Measurements from ENCODE around the gene ADSS2. TPM values are rescaled to one million over a fixed set of nuclear protein-coding genes. Genes with fewer than 3 reads are reported as not detected.

The ADSS2 gene
- polyA plus RNA-seq, 3 donors, result 24.4 to 33.5 (median 26.3) TPM

DNA sequence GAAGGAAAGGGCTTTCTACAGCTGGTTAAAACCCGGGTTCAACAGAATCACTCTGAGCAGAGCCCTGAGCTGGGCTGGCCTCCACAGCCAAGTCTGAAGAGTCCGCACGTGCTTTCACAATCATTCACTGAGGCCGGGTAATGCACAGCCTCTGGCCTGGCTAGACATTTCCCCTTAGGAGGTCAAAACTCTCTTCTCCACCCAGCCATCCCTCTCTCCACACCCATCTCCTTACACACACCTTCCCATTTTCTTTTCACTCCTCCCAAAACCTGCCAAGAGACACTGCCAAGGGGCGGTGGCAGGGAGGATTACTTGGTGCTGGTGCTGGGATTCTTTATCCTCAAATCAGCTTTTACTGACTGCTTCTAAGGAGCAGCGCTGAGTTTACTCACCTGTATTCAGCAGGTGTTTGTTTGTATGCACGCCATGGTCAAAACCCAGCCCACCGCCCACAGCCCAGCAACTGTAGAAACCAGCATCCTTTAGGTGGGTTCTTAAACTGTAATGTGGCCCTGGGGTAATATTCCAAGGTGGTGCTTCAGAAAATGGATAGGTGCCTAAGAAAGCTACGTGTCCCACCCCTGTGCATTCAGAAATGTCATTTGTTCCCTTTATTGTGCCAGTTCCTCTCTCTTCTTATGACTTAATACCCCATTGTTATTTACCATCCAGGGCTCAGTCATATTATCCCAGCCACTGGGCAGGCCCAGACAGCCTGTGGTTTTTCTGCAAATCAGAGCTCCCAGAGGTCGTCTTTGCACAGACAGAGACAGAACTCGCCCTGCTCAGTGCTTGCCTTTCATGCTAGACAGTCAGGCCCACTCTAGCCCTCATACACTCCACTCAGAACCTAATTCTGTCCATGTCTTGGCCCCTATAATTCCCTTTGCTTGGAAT, 80.2 kb downstream of the ADSS2 start:
- Mint-ChIP-seq H3K27me3 (ENCODE audit: low read depth in 3 of 3) (peaks cover 0 to 3% (median 3%) of the 10 kb centered on the region in 3 donors), H3K4me3 (no peak overlapping the region), H3K9me3 (no peaks in the 10 kb centered on the region), H3K27ac (peak overlapping the region in 1 of 7 donors; percentile 7), H3K36me3 (no peaks in the 10 kb centered on the region), H3K4me1 (peaks cover 26% of the 10 kb centered on the region)
- TF ChIP-seq, protein P1, sequence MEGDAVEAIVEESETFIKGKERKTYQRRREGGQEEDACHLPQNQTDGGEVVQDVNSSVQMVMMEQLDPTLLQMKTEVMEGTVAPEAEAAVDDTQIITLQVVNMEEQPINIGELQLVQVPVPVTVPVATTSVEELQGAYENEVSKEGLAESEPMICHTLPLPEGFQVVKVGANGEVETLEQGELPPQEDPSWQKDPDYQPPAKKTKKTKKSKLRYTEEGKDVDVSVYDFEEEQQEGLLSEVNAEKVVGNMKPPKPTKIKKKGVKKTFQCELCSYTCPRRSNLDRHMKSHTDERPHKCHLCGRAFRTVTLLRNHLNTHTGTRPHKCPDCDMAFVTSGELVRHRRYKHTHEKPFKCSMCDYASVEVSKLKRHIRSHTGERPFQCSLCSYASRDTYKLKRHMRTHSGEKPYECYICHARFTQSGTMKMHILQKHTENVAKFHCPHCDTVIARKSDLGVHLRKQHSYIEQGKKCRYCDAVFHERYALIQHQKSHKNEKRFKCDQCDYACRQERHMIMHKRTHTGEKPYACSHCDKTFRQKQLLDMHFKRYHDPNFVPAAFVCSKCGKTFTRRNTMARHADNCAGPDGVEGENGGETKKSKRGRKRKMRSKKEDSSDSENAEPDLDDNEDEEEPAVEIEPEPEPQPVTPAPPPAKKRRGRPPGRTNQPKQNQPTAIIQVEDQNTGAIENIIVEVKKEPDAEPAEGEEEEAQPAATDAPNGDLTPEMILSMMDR (IDR thresholded peaks at IDR 0.05), result no peak
- Histone ChIP-seq H2AFZ (ENCODE audit: insufficient read depth, low read depth, low read length, poor library complexity, severe bottlenecking) (no peak overlapping the region), H3K4me3 (replicated peaks in 1 of 3; ENCODE audit: low read depth in 2 of 3, low read length in 3 of 3) (no peak overlapping the region), H3K27ac (ENCODE audit: low read depth in 1 of 2, low read length in 2 of 2) (no peak overlapping the region), H3K36me3 (replicated peaks in 1 of 2; ENCODE audit: control insufficient read depth in 1 of 2, insufficient read depth in 2 of 2, low read length in 2 of 2) (no peaks in the 10 kb centered on the region), H3K9me3 (replicated peaks in 1 of 2; ENCODE audit: control insufficient read depth in 1 of 2, insufficient read depth in 1 of 2, low read length in 2 of 2) (no peaks in the 10 kb centered on the region), H3K9ac (ENCODE audit: insufficient read depth, low read length, poor library complexity, severe bottlenecking) (no peak overlapping the region), H3K4me1 (ENCODE audit: control insufficient read depth in 1 of 2, insufficient read depth in 2 of 2, low read length in 2 of 2) (peaks cover 6 to 21% of the 10 kb centered on the region in 2 donors), H3K4me2 (replicated peaks; ENCODE audit: extremely low read depth, low read length, poor library complexity, severe bottlenecking) (no peak overlapping the region), H4K20me1 (ENCODE audit: insufficient read depth, low read length) (no peaks in the 10 kb centered on the region), H3K79me2 (ENCODE audit: insufficient read depth, low read length) (no peaks in the 10 kb centered on the region), H3K27me3 (ENCODE audit: control insufficient read depth in 2 of 2, insufficient read depth in 2 of 2, low read length in 2 of 2) (no peaks in the 10 kb centered on the region)
- intact Hi-C loops (cut with micrococcal nuclease), result no loop called here
- 80% methylated on average over 9 of the region's 11 CpGs for WGBS (ENCODE audit: insufficient coverage)
- no peak for DNase-seq

DNA sequence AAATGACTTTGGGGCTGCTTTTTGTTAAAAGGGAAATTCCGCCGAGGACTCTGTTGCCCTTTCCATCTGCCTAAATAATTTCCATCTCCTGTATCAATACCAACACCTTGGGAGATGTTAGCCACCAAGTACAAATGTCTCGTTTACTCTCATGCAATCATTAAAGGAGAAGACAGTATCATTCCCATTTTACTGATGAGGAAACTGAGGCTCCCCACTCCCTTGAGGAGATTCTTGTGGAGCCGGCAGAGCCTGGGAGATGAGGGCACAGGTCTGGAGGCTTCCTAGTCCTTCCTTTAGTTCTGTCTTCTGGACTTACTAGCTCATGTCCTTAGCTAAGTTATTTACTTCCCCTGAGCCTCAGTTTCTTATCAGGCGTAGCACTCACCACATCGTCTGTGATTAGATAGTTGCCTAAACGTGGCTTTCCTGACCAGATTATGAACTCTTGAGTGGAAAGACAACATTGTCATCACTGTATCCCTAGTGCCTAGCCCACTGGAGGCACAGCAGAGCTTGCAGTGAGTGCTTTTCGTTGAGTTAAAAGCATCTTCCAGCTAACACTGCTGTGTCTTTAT, 81.6 kb downstream of the ADSS2 start:
- intact Hi-C loops (cut with micrococcal nuclease), result no loop called here
- H3K27me3 Mint-ChIP-seq (ENCODE audit: low read depth in 3 of 3), result peaks cover 0 to 3% (median 3%) of the 10 kb centered on the region in 3 donors
- no peak overlapping the region for H3K4me3 Mint-ChIP-seq
- H3K4me1 Mint-ChIP-seq, result peaks cover 26% of the 10 kb centered on the region
- Histone ChIP-seq H3K9ac (ENCODE audit: insufficient read depth, low read length, poor library complexity, severe bottlenecking) (no peak overlapping the region), H3K4me2 (replicated peaks; ENCODE audit: extremely low read depth, low read length, poor library complexity, severe bottlenecking) (no peak overlapping the region), H3K27me3 (ENCODE audit: control insufficient read depth in 2 of 2, insufficient read depth in 2 of 2, low read length in 2 of 2) (no peaks in the 10 kb centered on the region), H2AFZ (ENCODE audit: insufficient read depth, low read depth, low read length, poor library complexity, severe bottlenecking) (no peak overlapping the region), H3K9me3 (replicated peaks in 1 of 2; ENCODE audit: control insufficient read depth in 1 of 2, insufficient read depth in 1 of 2, low read length in 2 of 2) (peaks cover 3% of the 10 kb centered on the region in 2 donors), H3K27ac (ENCODE audit: low read depth in 1 of 2, low read length in 2 of 2) (no peak overlapping the region), H3K79me2 (ENCODE audit: insufficient read depth, low read length) (no peaks in the 10 kb centered on the region), H4K20me1 (ENCODE audit: insufficient read depth, low read length) (no peaks in the 10 kb centered on the region), H3K4me1 (ENCODE audit: control insufficient read depth in 1 of 2, insufficient read depth in 2 of 2, low read length in 2 of 2) (peaks cover 6 to 21% of the 10 kb centered on the region in 2 donors), H3K36me3 (replicated peaks in 1 of 2; ENCODE audit: control insufficient read depth in 1 of 2, insufficient read depth in 2 of 2, low read length in 2 of 2) (no peaks in the 10 kb centered on the region), H3K4me3 (replicated peaks in 1 of 3; ENCODE audit: low read depth in 2 of 3, low read length in 3 of 3) (no peak overlapping the region)
- peaks cover 0 to 7% (median 2%) of the 10 kb centered on the region in 7 donors for H3K9me3 Mint-ChIP-seq
- DNase-seq, result no peak
- 85% methylated on average over 5 of the region's 8 CpGs for WGBS (ENCODE audit: insufficient coverage)
- no peak overlapping the region for H3K27ac Mint-ChIP-seq
- TF ChIP-seq, protein P1 (IDR thresholded peaks at IDR 0.05), result no peak
- no peaks in the 10 kb centered on the region for H3K36me3 Mint-ChIP-seq

Data from CD14-positive monocyte (primary cell).